Stomach (tissue), 4 donors: ENCODE results near the gene GLCE.

ENCODE experiments used
- POLR2A ChIP-seq, 4 donors: fragments of 450-650 bp; IDR thresholded peaks; one replicate each; pipeline ENCODE4 v1.6.1; 2016; ENCODE audit warnings: antibody characterized with exemption in 4 of 4, control low read depth in 2 of 4, mild to moderate bottlenecking in 1 of 4, moderate library complexity in 1 of 4
- POLR2AphosphoS5 ChIP-seq, 3 donors: sonication (generic); formaldehyde crosslinking; IDR thresholded peaks; one replicate each; pipeline ENCODE4 v1.6.1; 2016; ENCODE audit warnings: antibody characterized with exemption in 3 of 3
- TF ChIP-seq, protein P1 (sequence below), 7 experiments: fragments of 450-650 bp in 4 of 7; fragments of 200-600 bp in 3 of 7; sonication (generic) in 3 of 7; IDR thresholded peaks; one replicate each; pipeline ENCODE4 v1.5.1; 2016 to 2019; ENCODE audit warnings: antibody characterized with exemption in 7 of 7, control low read depth in 2 of 7, mild to moderate bottlenecking in 1 of 7

GRCh38 chr15:69114331-69114928, 46.0 kb upstream of the GLCE start:
- TF ChIP-seq, protein P1, sequence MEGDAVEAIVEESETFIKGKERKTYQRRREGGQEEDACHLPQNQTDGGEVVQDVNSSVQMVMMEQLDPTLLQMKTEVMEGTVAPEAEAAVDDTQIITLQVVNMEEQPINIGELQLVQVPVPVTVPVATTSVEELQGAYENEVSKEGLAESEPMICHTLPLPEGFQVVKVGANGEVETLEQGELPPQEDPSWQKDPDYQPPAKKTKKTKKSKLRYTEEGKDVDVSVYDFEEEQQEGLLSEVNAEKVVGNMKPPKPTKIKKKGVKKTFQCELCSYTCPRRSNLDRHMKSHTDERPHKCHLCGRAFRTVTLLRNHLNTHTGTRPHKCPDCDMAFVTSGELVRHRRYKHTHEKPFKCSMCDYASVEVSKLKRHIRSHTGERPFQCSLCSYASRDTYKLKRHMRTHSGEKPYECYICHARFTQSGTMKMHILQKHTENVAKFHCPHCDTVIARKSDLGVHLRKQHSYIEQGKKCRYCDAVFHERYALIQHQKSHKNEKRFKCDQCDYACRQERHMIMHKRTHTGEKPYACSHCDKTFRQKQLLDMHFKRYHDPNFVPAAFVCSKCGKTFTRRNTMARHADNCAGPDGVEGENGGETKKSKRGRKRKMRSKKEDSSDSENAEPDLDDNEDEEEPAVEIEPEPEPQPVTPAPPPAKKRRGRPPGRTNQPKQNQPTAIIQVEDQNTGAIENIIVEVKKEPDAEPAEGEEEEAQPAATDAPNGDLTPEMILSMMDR (IDR thresholded peaks at IDR 0.05): no peak
- TF ChIP-seq POLR2A (IDR thresholded peaks at IDR 0.05) (no peak), POLR2AphosphoS5 (IDR thresholded peaks at IDR 0.05) (no peak)
